SU-DHL-6 (cell line): ENCODE data around the gene WIZ.

Experiments used
- H2AFZ ChIP-seq: fragments of 200-600 bp; sonication (generic); 2 replicates; pipeline ENCODE4 v1.6.1; 2014; ENCODE audit warnings: low read depth, mild to moderate bottlenecking, moderate library complexity, mixed read lengths, antibody characterized with exemption, low read length; ENCODE audit not compliant: severe bottlenecking
- H3F3A ChIP-seq: fragments of 200-600 bp; shearing (Covaris generic); 2 replicates; pipeline ENCODE4 v1.6.0; 2016; ENCODE audit warnings: antibody characterized with exemption, mild to moderate bottlenecking; ENCODE audit not compliant: insufficient read depth
- H3K27ac ChIP-seq: fragments of 200-600 bp; sonication (generic); 2 replicates; pipeline ENCODE4 v1.5.1; 2016; ENCODE audit warnings: low read depth, mild to moderate bottlenecking, low read length, moderate library complexity, mixed read lengths
- H3K27me3 ChIP-seq: fragments of 200-600 bp; sonication (generic), shearing (Covaris generic); 2 replicates; pipeline ENCODE4 v1.6.0; 2014; ENCODE audit warnings: mild to moderate bottlenecking, low read length
- H3K36me3 ChIP-seq: fragments of 200-600 bp; sonication (generic); 2 replicates; pipeline ENCODE4 v1.6.1; 2014; ENCODE audit warnings: mild to moderate bottlenecking, low read length, mixed read lengths
- H3K4me2 ChIP-seq: fragments of 300-600, 200-600 bp; shearing (Covaris generic), sonication (generic); 2 replicates; pipeline ENCODE4 v1.6.0; 2014; ENCODE audit warnings: low read length, low read depth, mild to moderate bottlenecking; ENCODE audit not compliant: poor library complexity, severe bottlenecking
- H3K4me3 ChIP-seq: fragments of 200-600 bp; sonication (generic); 2 replicates; pipeline ENCODE4 v1.5.1; 2014; ENCODE audit warnings: antibody characterized with exemption, low read length, mild to moderate bottlenecking, mixed read lengths; ENCODE audit not compliant: insufficient read depth, poor library complexity, severe bottlenecking
- H3K79me2 ChIP-seq: fragments of 200-600 bp; sonication (generic); 2 replicates; pipeline ENCODE4 v1.6.1; 2014; ENCODE audit warnings: mild to moderate bottlenecking, low read length, moderate library complexity; ENCODE audit not compliant: insufficient read depth
- H3K9ac ChIP-seq: fragments of 200-600 bp; sonication (generic); 2 replicates; pipeline ENCODE4 v1.7.0; 2014; ENCODE audit warnings: mild to moderate bottlenecking, low read length
- H3K9me2 ChIP-seq: fragments of 200-600 bp; sonication (generic); replicated peaks from 2 replicates; pipeline ENCODE4 v1.6.1; 2014; ENCODE audit warnings: low read length; ENCODE audit not compliant: insufficient read depth
- H3K9me3 ChIP-seq: fragments of 200-600 bp; sonication (generic); 2 replicates; pipeline ENCODE4 v1.6.1; 2014; ENCODE audit warnings: low read length, mixed read lengths; ENCODE audit not compliant: insufficient read depth
- H4K20me1 ChIP-seq: fragments of 200-600 bp; sonication (generic); 2 replicates; pipeline ENCODE4 v1.6.1; 2014; ENCODE audit warnings: low read depth, mild to moderate bottlenecking, antibody characterized with exemption, low read length, moderate library complexity, mixed read lengths
- EZH2phosphoT487 ChIP-seq: fragments of 200-600 bp; sonication (generic), shearing (Covaris generic); conservative IDR thresholded peaks from 2 replicates; pipeline ENCODE4 v1.6.1; 2018; ENCODE audit warnings: mild to moderate bottlenecking, antibody characterized with exemption, low read length, moderate library complexity, mixed read lengths
- TF ChIP-seq, protein P1 (sequence below): fragments of 200-600 bp; sonication (generic); IDR thresholded peaks from one replicate; pipeline ENCODE4 v1.5.1; 2017; ENCODE audit warnings: antibody characterized with exemption, mild to moderate bottlenecking, low read length, moderate library complexity; ENCODE audit not compliant: insufficient read depth, poor library complexity, severe bottlenecking

The WIZ gene

DNA sequence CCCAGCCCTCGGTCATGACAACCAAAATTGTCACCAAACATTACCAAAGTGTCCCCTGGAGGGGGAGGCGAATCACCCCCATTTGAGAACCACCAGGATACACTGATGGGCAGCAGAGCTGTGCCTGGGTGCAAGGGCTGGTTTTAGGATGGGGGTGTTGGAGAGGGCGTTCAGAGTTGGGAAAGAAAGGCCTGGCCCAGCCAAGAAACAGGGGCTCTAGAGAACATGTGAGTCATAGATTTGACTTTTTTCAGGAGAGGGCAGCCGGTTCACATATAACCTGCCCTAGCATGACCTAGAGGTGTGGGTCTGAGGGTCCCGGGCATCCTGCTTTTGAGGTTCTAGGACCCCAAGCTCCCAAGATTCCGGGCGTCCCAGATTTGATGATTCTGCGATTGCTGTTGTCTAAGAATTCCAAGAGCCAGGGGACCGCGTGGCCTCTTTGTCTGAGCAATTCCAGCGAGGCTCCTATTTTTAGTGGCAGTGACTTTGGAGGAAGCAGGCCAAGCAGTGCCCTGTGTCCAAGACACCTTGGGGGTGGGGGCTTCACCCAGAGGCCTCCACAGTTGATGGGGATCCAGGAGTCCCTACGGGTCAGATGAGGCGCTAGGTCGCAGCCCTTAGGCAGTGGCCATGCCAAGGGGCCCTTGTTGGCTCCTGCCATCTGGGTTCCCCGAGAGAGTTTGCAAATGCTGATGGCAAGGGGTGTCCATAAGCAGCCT, 5.1 kb downstream of the WIZ start:
- no peak overlapping the region for H3K9ac ChIP-seq
- H2AFZ ChIP-seq = no peak overlapping the region
- no peak overlapping the region for H3K4me3 ChIP-seq
- no peak overlapping the region for H3K27ac ChIP-seq
- TF ChIP-seq, protein P1, sequence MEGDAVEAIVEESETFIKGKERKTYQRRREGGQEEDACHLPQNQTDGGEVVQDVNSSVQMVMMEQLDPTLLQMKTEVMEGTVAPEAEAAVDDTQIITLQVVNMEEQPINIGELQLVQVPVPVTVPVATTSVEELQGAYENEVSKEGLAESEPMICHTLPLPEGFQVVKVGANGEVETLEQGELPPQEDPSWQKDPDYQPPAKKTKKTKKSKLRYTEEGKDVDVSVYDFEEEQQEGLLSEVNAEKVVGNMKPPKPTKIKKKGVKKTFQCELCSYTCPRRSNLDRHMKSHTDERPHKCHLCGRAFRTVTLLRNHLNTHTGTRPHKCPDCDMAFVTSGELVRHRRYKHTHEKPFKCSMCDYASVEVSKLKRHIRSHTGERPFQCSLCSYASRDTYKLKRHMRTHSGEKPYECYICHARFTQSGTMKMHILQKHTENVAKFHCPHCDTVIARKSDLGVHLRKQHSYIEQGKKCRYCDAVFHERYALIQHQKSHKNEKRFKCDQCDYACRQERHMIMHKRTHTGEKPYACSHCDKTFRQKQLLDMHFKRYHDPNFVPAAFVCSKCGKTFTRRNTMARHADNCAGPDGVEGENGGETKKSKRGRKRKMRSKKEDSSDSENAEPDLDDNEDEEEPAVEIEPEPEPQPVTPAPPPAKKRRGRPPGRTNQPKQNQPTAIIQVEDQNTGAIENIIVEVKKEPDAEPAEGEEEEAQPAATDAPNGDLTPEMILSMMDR = no peak
- no peak for TF ChIP-seq EZH2phosphoT487
- H3K79me2 ChIP-seq = no peaks in the 10 kb centered on the region
- H4K20me1 ChIP-seq = no peaks in the 10 kb centered on the region
- H3K4me2 ChIP-seq = no peak overlapping the region
- H3K9me2 ChIP-seq = no peaks in the 10 kb centered on the region
- H3K27me3 ChIP-seq = no peaks in the 10 kb centered on the region
- H3K9me3 ChIP-seq = no peaks in the 10 kb centered on the region
- H3K36me3 ChIP-seq = no peaks in the 10 kb centered on the region
- H3F3A ChIP-seq = no peaks in the 10 kb centered on the region

GRCh38 chr19:15443838-15444237, 5.9 kb downstream of the WIZ start:
- Histone ChIP-seq H3F3A (no peaks in the 10 kb centered on the region), H3K36me3 (no peaks in the 10 kb centered on the region), H4K20me1 (no peaks in the 10 kb centered on the region), H3K27ac (no peak overlapping the region), H3K4me3 (no peak overlapping the region), H3K79me2 (no peaks in the 10 kb centered on the region), H3K27me3 (no peaks in the 10 kb centered on the region), H2AFZ (no peak overlapping the region), H3K9me2 (no peaks in the 10 kb centered on the region), H3K9ac (no peak overlapping the region), H3K4me2 (no peak overlapping the region), H3K9me3 (no peaks in the 10 kb centered on the region)
- TF ChIP-seq, protein P1 = no peak
- no peak for TF ChIP-seq EZH2phosphoT487

- H3K4me2 ChIP-seq = no peak overlapping the region
- TF ChIP-seq EZH2phosphoT487 = no peak
- TF ChIP-seq, protein P1 = no peak
- no peak overlapping the region for H3K4me3 ChIP-seq
Observed at GRCh38 chr19:15443325-15443724, 6.4 kb downstream of the WIZ start.

More at GRCh38 chr19:15443325-15443724, 6.4 kb downstream of the WIZ start:
- Histone ChIP-seq H3K9me3 (no peaks in the 10 kb centered on the region), H3K79me2 (no peaks in the 10 kb centered on the region), H3K9me2 (no peaks in the 10 kb centered on the region), H4K20me1 (no peaks in the 10 kb centered on the region), H3K27me3 (no peaks in the 10 kb centered on the region), H3K36me3 (no peaks in the 10 kb centered on the region), H3K9ac (no peak overlapping the region), H3F3A (no peaks in the 10 kb centered on the region), H2AFZ (no peak overlapping the region), H3K27ac (no peak overlapping the region)
